Immature natural killer cell (primary cell): ENCODE results near the gene FRS2. TPM values are rescaled to one million over a fixed set of nuclear protein-coding genes. Genes with fewer than 3 reads are reported as not detected.
"Not testable (repeated sequence)": the region's sequence is repeated elsewhere in the genome, so short reads cannot be mapped to it uniquely, and the experiment has no call there.

Experiments used
- DNase-seq, 3 donors: peaks; one replicate each; pipeline ENCODE4 v3.0.0; 2022; ENCODE audit warnings: mixed read lengths in 1 of 3
- H3K27ac Mint-ChIP-seq, 6 donors: one replicate each; pipeline ENCODE4 v1.8.0; 2020; ENCODE audit warnings: mixed read lengths in 6 of 6, mild to moderate bottlenecking in 5 of 6, inconsistent platforms in 4 of 6, moderate library complexity in 3 of 6
- H3K27me3 Mint-ChIP-seq, 3 donors: one replicate each; pipeline ENCODE4 v1.8.0; 2020 to 2021; ENCODE audit warnings: low read depth in 3 of 3, mild to moderate bottlenecking in 3 of 3, mixed read lengths in 3 of 3, moderate library complexity in 3 of 3, inconsistent platforms in 1 of 3
- H3K36me3 Mint-ChIP-seq, 3 donors: one replicate each; pipeline ENCODE4 v1.8.0; 2020; ENCODE audit warnings: mixed read lengths in 3 of 3, inconsistent platforms in 2 of 3, mild to moderate bottlenecking in 2 of 3
- H3K4me1 Mint-ChIP-seq, 2 donors: one replicate each; pipeline ENCODE4 v1.8.0; 2020; ENCODE audit warnings: inconsistent platforms in 2 of 2, mild to moderate bottlenecking in 2 of 2, mixed read lengths in 2 of 2, moderate library complexity in 1 of 2
- H3K4me3 Mint-ChIP-seq, 5 donors: one replicate each; pipeline ENCODE4 v1.8.0; 2020; ENCODE audit warnings: mild to moderate bottlenecking in 5 of 5, mixed read lengths in 5 of 5, inconsistent platforms in 3 of 5, moderate library complexity in 3 of 5
- H3K9me3 Mint-ChIP-seq, 6 donors: one replicate each; pipeline ENCODE4 v1.8.0; 2020; ENCODE audit warnings: mild to moderate bottlenecking in 6 of 6, mixed read lengths in 6 of 6, inconsistent platforms in 4 of 6, moderate library complexity in 3 of 6
- polyA plus RNA-seq, 3 donors: library from polyadenylated mRNA; unstranded; fragments of 300-500 nt; fragmentation: Illumina TruSeq; gene quantifications; one replicate each; pipeline ENCODE4 v1.2.3, GENCODE V29; 2021

Gene FRS2
- polyA plus RNA-seq, 3 donors from 2014 or later = 5.6 to 11.2 (median 7.8) TPM

- peaks cover 0 to 3% (median 0%) of the 10 kb centered on the region in 3 donors for H3K27me3 Mint-ChIP-seq
- no peaks in the 10 kb centered on the region for H3K9me3 Mint-ChIP-seq
- H3K27ac Mint-ChIP-seq = no peak overlapping the region
- H3K36me3 Mint-ChIP-seq = no peaks in the 10 kb centered on the region
- DNase-seq = no peak
- no peaks in the 10 kb centered on the region for H3K4me1 Mint-ChIP-seq
- H3K4me3 Mint-ChIP-seq = no peak overlapping the region
Observed at GRCh38 chr12:69440886-69441285, 29.3 kb upstream of the FRS2 start.

DNA sequence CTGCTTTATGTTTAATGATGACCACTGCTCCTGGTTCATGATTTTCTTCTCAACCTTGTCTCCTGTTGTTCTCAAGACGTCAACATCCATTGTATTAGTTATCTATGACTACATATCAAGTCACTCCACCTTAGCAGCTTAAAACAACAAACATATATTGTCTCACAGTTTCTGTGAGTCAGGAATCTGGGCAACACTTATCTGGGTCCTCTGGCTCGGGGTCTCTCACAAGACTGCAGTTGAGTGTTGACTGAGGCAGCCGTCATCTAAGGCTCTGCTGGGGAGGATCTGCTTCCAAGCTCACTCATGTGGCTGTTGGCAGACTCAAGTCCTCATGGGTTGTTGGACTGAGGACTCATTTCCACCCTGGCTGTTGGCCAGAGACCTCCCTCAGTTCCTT is 27.3 kb upstream of the FRS2 start:
- DNase-seq = no peak
- Mint-ChIP-seq H3K36me3 (no peaks in the 10 kb centered on the region), H3K4me1 (no peaks in the 10 kb centered on the region), H3K9me3 (no peaks in the 10 kb centered on the region), H3K27me3 (peaks cover 0 to 3% (median 0%) of the 10 kb centered on the region in 3 donors), H3K4me3 (no peak overlapping the region), H3K27ac (no peak overlapping the region)

- H3K36me3 Mint-ChIP-seq = no peaks in the 10 kb centered on the region
- H3K4me1 Mint-ChIP-seq = no peaks in the 10 kb centered on the region
- no peak for DNase-seq
- no peaks in the 10 kb centered on the region for H3K9me3 Mint-ChIP-seq
- H3K4me3 Mint-ChIP-seq = no peak overlapping the region
- peaks cover 0 to 3% (median 0%) of the 10 kb centered on the region in 3 donors for H3K27me3 Mint-ChIP-seq
- H3K27ac Mint-ChIP-seq = no peak overlapping the region
Observed at GRCh38 chr12:69443916-69444315, 26.3 kb upstream of the FRS2 start.

- Mint-ChIP-seq H3K27ac (no peak overlapping the region), H3K27me3 (peaks cover 0 to 1% (median 0%) of the 10 kb centered on the region in 3 donors), H3K9me3 (no peaks in the 10 kb centered on the region), H3K4me1 (no peaks in the 10 kb centered on the region), H3K36me3 (no peaks in the 10 kb centered on the region), H3K4me3 (no peak overlapping the region)
- no peak for DNase-seq
Observed at GRCh38 chr12:69447892-69448291, 22.3 kb upstream of the FRS2 start.

- H3K4me1 Mint-ChIP-seq, H3K27me3 Mint-ChIP-seq, H3K4me3 Mint-ChIP-seq: not testable (repeated sequence)
Observed at GRCh38 chr12:69452598-69453132, 17.5 kb upstream of the FRS2 start.

DNA sequence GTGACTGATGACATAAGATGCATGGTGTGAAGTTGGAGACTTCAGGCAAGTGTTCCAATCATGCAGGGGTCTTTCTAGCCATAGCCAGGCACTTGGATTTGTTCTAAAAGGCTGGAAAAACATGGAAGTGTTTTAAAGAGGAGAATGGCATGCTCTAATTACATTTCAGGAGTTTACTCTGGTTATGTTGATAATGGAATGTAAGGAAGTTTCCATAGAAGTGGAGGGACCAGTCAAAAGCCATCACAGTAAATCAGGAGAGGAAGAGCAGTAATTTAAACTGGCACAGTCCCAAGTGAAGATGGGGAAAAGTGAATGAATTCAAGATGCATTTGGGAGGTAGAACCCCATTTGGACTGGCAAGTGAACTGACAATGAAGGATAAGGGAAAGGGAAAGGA is 13.9 kb upstream of the FRS2 start:
- Mint-ChIP-seq H3K4me3 (no peak overlapping the region), H3K4me1 (no peaks in the 10 kb centered on the region), H3K27me3 (peaks cover 0 to 6% (median 1%) of the 10 kb centered on the region in 3 donors), H3K27ac (no peak overlapping the region), H3K9me3 (no peaks in the 10 kb centered on the region), H3K36me3 (no peaks in the 10 kb centered on the region)
- DNase-seq = no peak

More at GRCh38 chr12:69452598-69453132, 17.5 kb upstream of the FRS2 start:
- not testable (repeated sequence) for H3K9me3 Mint-ChIP-seq, H3K36me3 Mint-ChIP-seq, DNase-seq, H3K27ac Mint-ChIP-seq

DNA sequence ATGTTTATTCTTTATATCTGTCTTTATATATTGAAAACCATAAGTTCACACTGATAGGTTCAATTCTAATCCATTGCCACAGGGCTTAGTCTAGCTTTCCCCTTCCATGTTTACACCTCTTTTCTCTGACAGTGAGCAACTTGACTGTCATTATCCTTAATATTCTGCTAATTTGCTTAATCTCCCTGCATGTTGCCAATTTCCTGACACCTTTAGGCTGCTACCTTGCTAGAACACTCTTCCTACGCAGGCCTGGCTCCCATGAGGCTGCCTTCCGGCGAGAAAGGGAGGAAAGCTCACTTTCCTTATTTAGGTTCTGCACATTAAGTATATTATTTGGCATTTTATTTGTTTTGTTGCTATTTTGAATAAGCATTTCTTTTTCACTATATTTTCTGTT is 12.8 kb upstream of the FRS2 start:
- DNase-seq = no peak
- H3K36me3 Mint-ChIP-seq = no peaks in the 10 kb centered on the region
- H3K4me3 Mint-ChIP-seq = no peak overlapping the region
- no peaks in the 10 kb centered on the region for H3K9me3 Mint-ChIP-seq
- H3K4me1 Mint-ChIP-seq = no peaks in the 10 kb centered on the region
- no peak overlapping the region for H3K27ac Mint-ChIP-seq
- H3K27me3 Mint-ChIP-seq = peaks cover 0 to 6% (median 1%) of the 10 kb centered on the region in 3 donors

- Mint-ChIP-seq H3K9me3 (no peaks in the 10 kb centered on the region), H3K27ac (no peak overlapping the region), H3K4me1 (no peaks in the 10 kb centered on the region), H3K36me3 (no peaks in the 10 kb centered on the region), H3K27me3 (peaks cover 0 to 6% (median 3%) of the 10 kb centered on the region in 3 donors), H3K4me3 (no peak overlapping the region)
- DNase-seq = no peak
Observed at GRCh38 chr12:69459477-69459876, 10.7 kb upstream of the FRS2 start.

- Mint-ChIP-seq H3K9me3 (no peaks in the 10 kb centered on the region), H3K27me3 (peaks cover 0 to 6% (median 3%) of the 10 kb centered on the region in 3 donors), H3K4me1 (peaks cover 0 to under 1% of the 10 kb centered on the region in 2 donors), H3K27ac (no peak overlapping the region), H3K4me3 (no peak overlapping the region), H3K36me3 (no peaks in the 10 kb centered on the region)
- no peak for DNase-seq
Observed at GRCh38 chr12:69464428-69464827, 5.8 kb upstream of the FRS2 start.

- Mint-ChIP-seq H3K36me3 (no peaks in the 10 kb centered on the region), H3K27ac (no peak overlapping the region), H3K27me3 (peaks cover 0 to 3% (median 2%) of the 10 kb centered on the region in 3 donors), H3K4me3 (no peak overlapping the region), H3K9me3 (no peaks in the 10 kb centered on the region), H3K4me1 (peaks cover 19 to 20% of the 10 kb centered on the region in 2 donors)
- DNase-seq = no peak
Observed at GRCh38 chr12:69466867-69467266, 3.3 kb upstream of the FRS2 start.

GRCh38 chr12:69467366-69467765 is 2.8 kb upstream of the FRS2 start:
- Mint-ChIP-seq H3K4me1 (peaks cover 24 to 25% of the 10 kb centered on the region in 2 donors), H3K27ac (no peak overlapping the region), H3K9me3 (no peaks in the 10 kb centered on the region), H3K36me3 (no peaks in the 10 kb centered on the region), H3K4me3 (no peak overlapping the region), H3K27me3 (peaks cover 0 to 3% (median 2%) of the 10 kb centered on the region in 3 donors)
- no peak for DNase-seq

DNA sequence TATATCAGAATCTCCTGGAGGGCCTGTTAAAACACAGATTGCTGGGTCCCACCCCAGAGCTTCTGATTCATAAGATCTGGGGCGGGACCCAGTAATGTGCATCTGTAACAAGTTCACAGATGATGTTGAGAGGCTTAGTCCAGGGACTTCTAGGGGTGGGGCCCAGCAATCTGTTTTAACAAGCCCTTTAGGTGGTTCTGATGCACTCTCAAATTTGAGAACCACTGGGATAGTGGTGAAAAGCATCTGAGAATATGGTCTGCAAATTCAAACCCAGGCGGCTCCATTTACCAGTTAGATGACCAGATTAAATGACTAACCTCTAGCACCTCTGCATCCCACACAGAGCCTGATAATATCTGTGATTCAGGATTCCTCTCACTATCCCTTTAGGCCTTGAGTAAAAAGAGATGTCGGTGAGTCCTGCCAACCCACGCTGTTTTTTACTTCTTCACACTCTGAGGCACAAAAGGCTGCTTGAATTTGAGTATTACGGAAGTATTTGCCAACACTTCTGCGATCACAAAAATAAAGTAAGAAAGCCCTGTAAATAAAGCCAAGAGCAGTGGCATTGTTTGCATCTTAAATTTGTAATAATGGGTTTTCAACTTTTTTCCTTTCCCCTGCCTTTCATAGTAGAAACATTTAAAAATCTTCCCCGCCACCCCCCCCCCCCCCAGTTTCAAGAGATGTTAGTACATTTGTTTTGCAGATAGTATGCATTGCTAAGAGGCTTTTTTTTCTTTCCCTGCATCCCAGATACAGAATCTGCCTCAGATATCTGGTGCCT is 1.8 kb upstream of the FRS2 start:
- Mint-ChIP-seq H3K27me3 (peaks cover 0 to 2% (median 2%) of the 10 kb centered on the region in 3 donors), H3K36me3 (no peaks in the 10 kb centered on the region), H3K27ac (no peak overlapping the region), H3K9me3 (no peaks in the 10 kb centered on the region), H3K4me1 (peaks cover 31 to 35% of the 10 kb centered on the region in 2 donors), H3K4me3 (peak overlapping the region in 2 of 5 donors; percentile 19 to 31)
- DNase-seq = no peak

DNA sequence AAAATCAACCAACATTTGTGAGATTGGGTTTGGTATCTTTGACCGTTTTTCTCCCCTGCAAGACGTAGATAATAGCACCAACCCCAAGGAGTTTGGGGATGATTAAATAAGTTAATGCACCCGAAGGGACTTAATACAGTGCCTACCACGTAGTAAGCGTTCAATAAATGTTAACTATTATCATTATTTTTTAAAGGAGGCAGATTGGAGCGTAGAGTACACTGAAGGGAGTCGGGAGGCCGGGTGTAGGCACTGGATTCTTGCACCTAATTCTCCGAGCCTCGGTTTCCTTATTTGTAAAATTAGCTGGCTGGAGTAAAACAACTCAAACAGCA is 367 bp upstream of the FRS2 start:
- peaks cover 36 to 49% of the 10 kb centered on the region in 2 donors for H3K4me1 Mint-ChIP-seq

GRCh38 chr12:69471076-69471430 is 865 bp downstream of the FRS2 start:
- H3K9me3 Mint-ChIP-seq = no peaks in the 10 kb centered on the region

More for the DNA sequence above, 367 bp upstream of the FRS2 start:
- peak overlapping the region; percentile 96 to 99 (median 96) for H3K4me3 Mint-ChIP-seq
- H3K27me3 Mint-ChIP-seq = peaks cover 0 to 2% (median 2%) of the 10 kb centered on the region in 3 donors
- no peaks in the 10 kb centered on the region for H3K9me3 Mint-ChIP-seq
- DNase-seq = no peak
- H3K27ac Mint-ChIP-seq = peak overlapping the region; percentile 86 to 98 (median 96)
- H3K36me3 Mint-ChIP-seq = no peaks in the 10 kb centered on the region

More at GRCh38 chr12:69471076-69471430, 865 bp downstream of the FRS2 start:
- DNase-seq = no peak
- Mint-ChIP-seq H3K27ac (peak overlapping the region; percentile 84 to 97 (median 90)), H3K36me3 (no peaks in the 10 kb centered on the region), H3K4me1 (peaks cover 46 to 61% of the 10 kb centered on the region in 2 donors), H3K27me3 (peaks cover 0 to 2% (median 2%) of the 10 kb centered on the region in 3 donors), H3K4me3 (peak overlapping the region; percentile 96 to 99 (median 96))
